Measurements from ENCODE around the gene NOSIP. TPM values are rescaled to one million over a fixed set of nuclear protein-coding genes. Genes with fewer than 3 reads are reported as not detected.

The NOSIP gene
- total RNA-seq, 1 experiment from 2014 or later: 114 TPM

DNA sequence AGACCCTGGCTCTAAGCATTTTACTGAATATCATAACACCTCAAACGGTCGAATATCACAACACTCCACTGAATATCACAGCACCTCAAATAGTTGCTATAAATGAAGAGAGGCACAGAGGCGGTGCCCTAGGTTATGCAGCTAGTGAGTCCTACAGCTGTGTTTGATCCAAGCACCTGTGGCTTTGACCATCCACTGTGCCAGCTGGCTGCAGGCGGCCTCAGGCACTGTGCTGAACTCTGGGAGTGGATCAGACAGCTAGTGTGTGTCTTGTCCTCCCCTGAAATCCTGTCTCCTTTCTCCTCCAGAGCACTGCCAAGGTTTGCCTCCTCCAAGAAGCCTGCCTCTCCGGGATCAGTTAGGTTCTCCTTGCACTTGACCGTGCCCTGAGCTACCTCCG is 7.3 kb downstream of the NOSIP start:
- DNase-seq (ENCODE audit: low spot score): no peak

DNA sequence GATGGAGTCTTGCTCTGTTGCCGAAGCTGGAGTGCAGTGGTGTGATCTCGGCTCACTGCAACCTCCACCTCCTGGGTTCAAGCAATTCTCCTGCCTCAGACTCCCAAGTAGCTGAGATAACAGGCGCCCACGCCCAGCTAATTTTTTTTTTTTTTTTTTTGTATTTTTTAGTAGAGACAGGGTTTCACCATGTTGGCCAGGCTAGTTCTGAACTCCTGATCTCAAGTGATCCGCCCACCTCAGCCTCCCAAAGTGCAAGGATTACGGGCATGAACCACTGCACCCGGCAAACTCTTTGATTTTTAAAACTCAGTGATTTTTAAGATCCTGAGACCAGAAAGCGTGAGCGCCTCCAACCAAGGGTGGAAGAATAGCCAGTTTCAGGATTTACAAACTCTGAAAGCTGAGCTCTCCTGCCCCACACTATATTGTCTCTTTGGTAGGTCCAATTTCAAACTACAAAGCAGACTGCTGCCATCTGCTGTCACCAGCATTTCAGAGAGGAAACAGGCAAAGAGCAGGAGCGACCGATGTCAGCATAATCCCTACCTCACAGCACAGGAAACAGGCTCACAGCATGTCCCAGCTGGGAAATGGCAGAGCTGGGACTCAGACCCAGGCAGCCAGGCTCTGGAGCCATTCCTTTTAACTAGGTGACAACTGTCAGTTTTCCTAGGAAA is 9.2 kb downstream of the NOSIP start:
- DNase-seq (ENCODE audit: low spot score): peak; percentile 57

DNA sequence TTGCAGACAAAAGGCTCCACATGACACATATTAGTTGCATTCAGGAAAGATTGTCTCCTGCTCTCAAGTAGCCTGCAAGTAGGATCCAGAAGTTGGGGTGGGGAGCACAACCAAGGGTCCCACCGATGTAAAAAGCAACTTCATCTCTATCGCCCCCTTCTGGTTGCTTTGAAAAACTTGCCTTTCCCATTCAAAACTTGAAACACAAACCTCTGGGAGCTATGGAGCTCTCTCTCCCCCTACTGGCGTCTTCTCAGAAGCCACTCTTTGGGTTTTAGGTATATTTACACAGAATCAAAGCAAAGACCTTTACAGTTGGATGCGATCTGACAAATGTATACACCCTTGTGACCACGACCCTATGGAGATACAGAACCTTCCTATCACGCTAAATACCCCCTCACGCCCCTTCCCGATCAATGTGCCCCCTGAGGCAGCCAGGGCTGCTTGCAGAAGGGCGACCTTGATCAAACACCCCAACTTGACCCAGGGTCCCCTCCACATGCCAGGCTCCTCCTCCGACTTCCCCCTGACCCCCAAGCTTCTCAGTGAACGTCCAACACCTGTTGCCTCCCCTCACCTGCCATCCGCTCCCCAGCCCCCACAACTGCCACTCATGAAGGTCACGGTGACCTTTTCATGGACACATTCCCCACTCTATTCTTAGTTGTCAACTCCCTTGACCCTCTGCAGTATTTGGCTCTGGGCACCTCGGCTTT is 10.1 kb downstream of the NOSIP start:
- DNase-seq (ENCODE audit: low spot score): peak; percentile 79

DNA sequence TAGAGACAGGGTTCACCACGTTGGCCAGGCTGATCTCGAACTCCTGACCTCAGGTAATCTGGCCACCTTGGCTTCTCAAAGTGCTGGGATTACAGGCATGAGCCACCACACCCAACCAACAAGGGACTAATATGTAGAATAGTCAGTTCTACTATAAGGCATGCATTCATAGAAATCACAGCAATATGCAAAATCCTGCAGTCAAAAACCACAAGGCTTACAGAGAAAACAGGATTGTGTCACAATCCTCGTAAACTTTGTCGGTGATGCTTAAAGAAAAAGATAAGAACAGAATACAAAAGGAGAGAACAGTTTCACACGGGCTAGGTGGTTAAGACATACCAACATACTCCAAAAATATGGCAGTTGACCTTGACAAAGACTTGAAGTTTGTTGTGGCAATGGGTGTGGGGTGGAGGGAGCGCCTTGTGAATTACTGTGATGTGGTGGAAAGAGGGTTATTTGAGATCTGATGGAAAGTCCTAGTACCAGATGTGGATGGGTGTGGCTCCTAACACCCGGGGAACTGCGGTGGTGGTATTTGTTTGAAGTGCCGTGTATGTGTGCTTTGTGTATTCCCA is 12.4 kb downstream of the NOSIP start:
- no peak for DNase-seq (ENCODE audit: low spot score)

DNA sequence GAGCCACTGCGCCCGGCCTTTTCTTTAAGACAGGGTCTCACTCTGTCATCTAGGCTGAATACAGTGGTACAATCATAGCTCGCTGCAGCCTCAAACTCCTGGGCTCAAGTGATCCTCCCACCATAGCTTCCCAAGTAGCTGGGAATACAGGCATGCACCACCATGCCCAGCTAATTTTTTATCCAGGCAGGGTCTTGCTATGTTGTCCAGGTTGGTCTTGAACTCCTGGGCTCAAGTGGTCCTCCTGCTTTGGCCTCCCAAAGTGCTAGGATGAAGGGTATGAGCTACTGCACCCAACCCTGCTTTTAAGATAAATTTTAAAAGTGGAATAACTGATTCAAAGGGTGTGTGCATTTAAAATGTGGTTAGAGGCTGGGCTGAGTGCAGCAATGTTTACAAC is 14.1 kb downstream of the NOSIP start:
- DNase-seq (ENCODE audit: low spot score): no peak

DNA sequence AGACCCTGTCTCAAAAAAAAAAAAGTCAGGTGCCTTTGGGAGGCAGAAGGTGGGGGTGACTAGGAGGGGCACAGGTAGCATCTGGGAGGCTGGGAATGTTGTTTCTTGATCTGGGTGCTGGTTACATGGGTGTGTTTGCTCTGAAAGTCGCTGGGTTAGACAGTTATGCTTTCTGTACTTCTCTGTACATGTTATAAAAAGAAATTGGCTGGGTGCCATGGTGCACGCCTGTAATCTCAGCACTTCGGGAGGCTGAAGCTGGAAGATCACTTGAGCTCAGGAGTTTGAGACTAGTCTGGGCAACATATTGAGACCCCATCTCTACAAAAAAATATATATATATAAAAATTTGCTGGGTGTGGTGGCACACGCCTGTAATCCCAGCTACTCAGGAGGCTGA is 15.1 kb downstream of the NOSIP start:
- no peak for DNase-seq (ENCODE audit: low spot score)

DNA sequence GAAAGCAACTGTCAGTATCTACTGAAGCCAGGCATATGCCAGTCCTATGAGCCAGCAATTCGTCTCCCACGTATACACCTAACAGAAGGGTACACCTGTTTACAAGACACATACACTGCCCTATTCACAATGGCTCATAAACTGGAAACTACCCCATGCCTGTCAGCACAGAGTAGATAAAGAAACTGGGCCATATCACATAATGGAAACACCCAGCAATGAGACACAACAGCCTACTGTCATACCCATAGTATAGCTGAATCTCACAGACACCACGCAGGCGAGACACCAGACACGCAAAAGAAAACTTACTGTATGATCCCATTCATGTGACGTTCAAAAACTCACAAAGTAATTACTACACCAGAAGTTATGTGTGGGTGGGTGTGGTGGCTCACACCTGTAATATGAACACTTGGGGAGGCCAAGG is 15.7 kb downstream of the NOSIP start:
- DNase-seq (ENCODE audit: low spot score): no peak

DNA sequence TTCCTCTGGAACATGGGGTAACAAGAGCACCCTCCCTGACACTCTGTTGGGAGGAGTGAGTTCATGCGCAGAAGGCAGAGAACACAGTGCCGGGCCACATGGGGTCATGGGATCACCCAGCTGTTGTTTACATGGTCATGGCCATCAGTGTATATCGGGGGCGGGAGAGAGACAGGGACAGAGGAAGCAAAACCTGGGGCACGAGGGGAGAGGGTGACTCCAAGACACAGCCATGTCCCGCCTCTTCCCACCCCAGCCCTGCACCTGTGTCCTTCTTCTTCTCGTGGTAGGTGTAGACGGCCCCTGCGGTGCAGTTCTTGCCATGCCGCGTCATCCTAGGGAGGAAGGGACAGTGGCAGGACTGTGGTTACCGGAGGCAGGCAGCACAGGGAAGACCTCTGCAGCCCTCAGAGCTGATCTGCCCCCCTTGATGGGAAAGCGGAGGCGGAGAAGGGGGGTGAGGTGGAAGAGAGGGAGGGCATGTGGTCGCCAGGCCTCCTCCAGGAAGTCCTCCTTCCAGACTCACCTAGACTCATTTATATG is 19.9 kb downstream of the NOSIP start:
- no peak for DNase-seq (ENCODE audit: low spot score)

DNA sequence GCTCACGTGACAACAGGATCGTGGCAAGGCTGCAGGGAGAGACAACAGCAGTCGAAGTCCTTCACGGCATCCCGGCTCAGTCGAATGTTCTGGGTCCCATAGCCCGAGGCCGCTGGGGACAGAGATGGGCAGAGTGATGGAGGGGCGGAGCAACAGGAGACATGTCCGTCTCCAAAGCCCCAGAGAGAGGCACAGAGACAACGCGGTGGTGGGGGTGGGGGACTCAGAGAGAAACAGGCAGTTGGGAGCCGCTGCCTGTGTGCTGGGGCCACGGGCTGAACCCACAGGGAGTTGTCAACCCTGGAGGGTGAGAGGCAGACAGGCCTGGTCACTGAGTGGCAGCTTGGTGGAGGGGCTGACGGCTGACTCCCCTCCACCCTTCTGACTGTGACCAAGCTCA is 20.4 kb downstream of the NOSIP start:
- DNase-seq (ENCODE audit: low spot score): no peak

DNA sequence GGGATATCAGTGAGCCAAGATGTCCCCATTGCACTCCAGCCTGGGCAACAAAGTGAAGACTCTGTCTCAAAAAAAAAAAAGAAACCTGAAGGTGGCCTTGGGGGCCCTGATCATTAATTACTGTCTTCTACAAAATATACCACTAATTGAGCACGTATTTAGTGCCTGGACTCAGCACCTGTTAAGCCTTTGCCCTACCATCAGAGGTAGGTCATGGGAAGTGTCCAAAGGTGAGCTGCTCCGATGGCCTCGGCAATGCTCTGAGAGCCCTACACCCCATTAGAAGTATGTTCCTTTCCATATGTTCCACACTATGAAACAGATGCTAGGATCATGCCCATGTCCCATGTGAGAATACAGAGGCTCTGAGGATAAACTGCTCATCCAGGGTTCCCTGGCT is 20.9 kb downstream of the NOSIP start:
- DNase-seq (ENCODE audit: low spot score): no peak

DNA sequence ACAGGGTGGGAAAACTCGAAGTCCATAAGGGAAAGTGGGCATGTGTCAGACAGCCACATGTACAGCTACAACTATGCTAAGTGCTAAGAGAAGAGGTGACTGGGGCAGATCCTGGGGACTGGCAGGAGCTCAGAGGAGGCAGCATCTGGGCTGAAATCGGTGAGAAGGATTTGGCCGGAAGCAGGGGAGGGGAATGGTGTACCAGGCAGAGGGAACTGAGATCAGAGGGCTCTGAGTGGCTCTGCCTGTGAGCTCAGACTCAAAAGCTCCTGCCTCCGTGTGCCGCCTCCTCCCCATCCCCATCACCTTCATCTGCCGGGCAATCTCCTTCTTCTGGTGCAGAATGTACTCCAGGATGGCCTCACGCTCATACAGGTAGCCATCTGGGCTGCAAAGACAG is 21.8 kb downstream of the NOSIP start:
- DNase-seq (ENCODE audit: low spot score): no peak

DNA sequence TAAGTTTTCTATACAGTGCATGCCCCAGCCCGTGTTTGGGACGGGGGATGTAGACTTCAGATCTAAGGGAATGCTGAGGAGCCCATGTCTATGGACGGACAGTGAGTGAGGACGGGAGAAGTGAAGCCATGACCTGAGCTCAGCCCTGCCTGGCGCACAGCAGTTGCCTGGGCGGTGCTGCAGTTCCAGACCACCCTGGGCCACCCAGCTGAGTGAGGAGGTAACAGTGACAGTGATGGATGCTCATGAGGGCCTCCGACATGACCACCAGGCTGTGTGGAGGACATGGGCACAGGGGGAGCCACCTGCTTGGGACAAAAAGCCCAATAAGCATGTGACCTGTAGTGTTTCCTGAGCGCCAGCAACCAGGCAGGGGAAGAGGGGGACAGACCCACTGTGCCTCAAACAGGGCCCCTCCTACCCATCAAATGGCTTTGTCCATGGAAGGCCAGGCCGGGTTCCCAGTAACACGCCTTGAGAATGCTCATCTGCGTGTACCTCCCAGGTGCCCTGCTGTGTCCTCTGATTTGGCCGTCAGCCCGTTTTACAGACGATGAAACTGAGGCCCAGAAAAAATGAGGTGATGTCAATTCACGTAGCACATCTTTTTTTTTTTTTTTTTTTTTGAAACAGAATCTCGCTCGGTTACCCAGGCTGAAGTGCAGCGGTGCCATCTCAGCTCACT is 22.6 kb downstream of the NOSIP start:
- DNase-seq (ENCODE audit: low spot score): no peak

DNA sequence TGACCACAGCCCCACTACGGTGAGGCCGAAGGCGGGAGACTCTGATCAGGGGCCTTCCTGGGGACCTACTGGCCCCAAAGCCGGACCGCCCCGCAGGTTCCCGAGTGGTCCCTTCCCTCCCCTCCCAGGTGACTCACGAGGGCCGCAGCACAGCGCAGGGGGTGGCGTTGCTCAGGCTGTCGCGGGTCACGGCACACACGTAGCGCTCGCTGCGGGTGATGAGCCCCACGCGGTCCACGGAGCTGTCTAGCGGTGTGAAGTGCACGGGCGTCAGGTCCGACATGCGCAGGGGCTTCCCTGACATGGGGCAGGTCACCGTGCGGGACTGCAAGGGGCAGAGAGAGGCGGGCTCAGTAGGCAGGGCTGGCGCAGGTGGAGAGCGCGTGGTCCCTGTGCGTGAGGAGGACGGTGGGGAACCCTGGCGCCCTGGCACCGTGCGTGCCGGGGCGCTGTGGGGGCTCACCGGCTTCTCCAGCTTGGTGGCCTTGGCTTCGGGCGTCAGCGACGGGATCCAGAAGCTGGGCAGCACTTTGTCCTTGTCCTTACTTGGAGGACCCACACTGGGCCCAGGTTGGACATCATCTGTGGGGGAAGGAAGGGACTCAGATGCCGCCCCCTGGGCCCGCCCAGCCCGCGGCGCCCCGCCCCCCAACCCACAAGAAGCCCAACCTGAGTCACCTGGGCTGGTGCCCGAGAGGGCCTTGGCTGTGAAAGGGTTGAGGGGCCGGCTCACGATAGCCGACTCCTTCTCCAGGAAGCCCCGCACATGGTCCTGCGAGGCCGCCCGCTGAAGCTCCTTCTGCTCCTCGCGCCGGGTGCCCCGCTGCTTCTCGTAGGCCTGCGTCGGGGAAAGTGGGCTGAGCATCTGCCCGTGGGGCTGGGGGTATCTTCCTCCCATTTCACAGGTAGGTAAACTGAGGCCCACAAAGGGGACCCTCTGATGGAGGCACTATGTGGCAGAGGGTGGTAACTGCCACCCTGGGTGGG is 23.7 kb downstream of the NOSIP start:
- DNase-seq (ENCODE audit: low spot score): no peak

DNA sequence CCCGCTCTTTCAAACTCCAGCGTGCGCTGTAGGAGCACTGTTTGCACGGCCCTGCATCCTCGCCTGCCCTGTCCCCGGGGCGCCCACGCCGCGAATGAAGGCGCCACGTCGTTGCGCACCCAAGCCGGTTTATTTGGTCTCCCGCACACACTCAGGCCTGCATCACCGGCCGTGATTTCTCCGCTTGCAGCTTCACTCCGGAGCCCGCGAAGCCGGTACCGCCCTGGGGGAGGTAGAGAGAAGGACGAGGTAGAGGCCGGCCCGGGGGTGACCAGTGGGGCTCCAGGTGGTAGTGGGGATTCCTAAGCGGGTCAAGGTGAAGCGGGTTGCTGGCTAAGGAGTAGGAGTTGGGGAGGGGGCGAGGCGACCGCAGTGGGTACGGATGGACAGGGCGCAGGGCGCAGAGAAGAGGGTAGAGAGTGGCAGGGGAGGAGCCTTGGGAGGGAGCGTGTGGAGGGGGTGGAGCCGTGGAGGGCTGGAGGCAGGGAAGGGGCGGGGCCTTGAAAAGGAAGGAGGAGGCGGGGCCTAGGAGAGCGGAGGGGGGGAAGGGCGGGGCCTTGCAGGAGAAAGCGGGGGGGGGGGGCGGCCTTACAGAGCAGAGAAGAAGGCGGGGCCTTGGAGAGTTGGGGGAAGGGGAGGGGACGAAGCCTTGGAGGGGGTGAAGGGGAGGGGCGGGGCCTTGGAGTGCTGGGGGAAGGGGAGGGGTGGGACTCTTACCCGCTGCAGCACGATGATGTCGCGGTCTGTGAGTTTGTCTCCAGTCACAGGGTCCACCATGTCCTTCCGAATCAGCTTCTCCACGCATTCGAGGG is 24.6 kb downstream of the NOSIP start:
- DNase-seq (ENCODE audit: low spot score): no peak

DNA sequence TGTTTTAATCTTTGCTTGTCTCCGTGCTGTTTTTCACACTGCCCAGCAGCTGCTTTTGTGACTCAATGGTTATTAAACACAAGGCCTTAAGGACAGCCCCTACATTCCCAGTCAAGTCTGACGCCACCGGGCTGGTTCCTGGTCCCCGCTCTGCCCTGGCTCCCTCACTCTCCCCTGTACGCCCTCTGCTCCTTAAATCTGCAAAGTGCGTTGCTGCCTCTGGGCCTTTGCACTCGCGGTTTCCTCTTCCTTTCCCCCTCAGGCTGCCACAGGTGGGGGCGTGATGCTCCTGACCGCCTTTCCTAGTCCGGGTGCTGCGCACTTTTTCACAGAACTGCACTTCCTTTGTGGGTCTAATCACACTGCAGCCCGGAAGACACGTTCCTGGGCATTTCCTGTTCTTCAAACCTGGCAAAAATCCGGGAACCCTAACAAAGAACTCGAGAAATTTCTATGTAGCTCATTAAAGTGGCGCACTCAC is 25.6 kb downstream of the NOSIP start:
- DNase-seq (ENCODE audit: low spot score): no peak

DNA sequence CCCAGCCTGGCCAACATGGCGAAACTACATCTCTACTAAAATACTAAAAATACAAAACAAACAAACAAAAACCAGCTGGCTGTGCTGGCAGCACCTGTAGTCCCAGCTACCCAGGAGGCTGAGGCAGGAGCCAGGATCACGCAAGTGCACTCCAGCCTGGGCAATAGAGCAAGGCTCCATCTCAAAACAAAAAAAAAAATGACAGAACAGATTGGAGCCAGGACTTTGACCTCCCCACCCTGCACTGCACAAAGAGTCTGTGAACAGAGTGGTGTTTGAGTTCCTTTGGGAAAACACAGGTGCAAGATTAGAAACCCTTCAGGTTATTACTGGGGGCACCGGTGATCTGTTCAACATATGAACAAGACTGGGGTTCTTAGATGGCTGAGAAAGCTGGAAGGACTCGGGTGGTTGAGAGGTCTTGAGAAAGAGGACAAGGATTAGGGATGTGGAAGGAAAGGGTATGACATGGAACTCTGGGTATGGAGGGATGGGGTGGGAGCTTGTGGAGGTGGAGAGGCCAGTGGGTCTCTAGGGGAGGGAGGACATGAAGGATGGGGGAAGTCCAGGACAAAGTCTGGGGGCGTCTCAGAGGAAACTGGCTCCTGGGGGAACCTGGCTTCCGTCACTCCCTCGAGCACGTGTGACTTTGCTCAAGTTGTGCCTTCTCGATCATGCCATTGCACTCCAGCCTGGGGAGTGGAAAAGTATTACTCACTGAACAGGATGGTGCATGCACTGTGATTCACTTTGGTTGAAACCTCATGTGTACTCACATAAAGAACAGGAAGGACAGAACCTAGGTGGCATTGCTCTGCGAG is 26.7 kb downstream of the NOSIP start:
- DNase-seq (ENCODE audit: low spot score): no peak

DNA sequence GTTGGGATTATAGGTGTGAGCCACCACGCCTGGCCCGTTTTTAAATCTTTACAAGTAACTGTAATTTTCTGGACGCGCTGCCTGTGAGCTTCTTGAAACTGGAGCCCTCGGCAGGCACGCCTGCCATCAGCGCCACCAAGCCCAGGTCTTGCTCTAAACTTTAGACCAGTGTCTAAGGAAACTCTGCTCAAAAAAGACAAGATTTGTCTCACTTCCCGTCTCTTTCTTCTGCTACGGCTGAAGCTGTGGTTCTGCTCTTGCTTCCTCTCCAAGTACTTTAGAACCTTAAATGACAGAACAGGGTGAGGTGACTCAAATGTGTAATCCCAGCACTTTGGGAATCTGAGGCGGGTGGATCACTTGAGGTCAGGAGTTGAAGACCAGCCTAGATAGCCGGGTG is 27.6 kb downstream of the NOSIP start:
- DNase-seq (ENCODE audit: low spot score): no peak

DNA sequence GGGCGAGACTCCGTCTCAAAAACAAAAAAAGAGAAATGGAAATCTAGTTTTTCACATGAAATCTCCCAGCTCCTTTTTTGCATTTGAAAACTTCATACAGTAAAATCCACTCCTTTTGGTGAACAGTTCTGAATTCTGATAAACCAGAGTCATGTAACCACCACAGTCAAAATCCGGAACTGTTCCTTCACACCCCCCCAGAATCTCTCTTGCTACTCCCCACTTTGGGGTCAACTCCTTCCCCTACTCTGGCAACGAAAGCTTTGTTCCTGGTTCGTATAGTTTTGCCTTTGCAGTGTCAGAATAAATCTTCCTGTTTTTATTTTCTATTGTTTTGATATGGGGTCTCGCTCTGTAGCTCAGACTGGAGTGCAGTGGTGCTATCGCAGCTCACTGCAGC is 28.8 kb downstream of the NOSIP start:
- no peak for DNase-seq (ENCODE audit: low spot score)

DNA sequence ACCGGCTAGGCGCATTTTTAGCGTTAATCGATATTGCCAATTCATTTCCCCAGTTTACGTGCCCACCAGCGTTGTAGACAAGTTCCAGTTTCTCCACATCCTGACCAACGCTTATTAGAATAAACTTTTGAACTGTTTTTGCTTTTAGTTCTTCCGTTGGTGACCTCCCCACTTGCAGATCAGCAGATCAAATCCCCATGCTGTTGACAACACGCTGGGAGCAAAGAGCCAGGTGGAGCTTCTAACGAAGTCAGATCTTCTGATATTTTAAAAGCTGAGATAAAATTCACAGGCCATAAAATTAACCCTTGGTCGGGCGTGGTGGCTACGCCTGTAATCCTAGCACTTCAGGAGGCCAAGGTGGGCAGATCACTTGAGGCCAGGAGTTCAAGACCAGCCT is 31.3 kb downstream of the NOSIP start:
- DNase-seq (ENCODE audit: low spot score): no peak
